BJ (cell line): ENCODE results near the gene FIGNL2. TPM values are rescaled to one million over a fixed set of nuclear protein-coding genes. Genes with fewer than 3 reads are reported as not detected.

Source experiments
- CTCF ChIA-PET: fragments of 350-600 bp; formaldehyde crosslinking; extraction: SDS; loops from one replicate; lab custom pipeline; 2021; ENCODE audit warnings: antibody characterized with exemption, inconsistent platforms; lab: Yijun Ruan, JAX
- POLR2A ChIA-PET: fragments of 300-600 bp; sonication (Branson Sonifier 250); formaldehyde crosslinking; extraction: SDS; loops from one replicate; lab custom pipeline; 2021; ENCODE audit warnings: antibody characterized with exemption; lab: Charles Lee
- DNase-seq: peaks from one replicate; pipeline ENCODE4 v3.0.0-alpha.2; 2011; ENCODE audit warnings: low read depth
- H3K27me3 ChIP-seq: 2 replicates; pipeline ENCODE4 v1.6.0; 2011; ENCODE audit warnings: low read length; ENCODE audit not compliant: control insufficient read depth, insufficient read depth
- H3K36me3 ChIP-seq: 2 replicates; pipeline ENCODE4 v1.5.1; 2011; ENCODE audit warnings: low read length; ENCODE audit not compliant: control insufficient read depth, insufficient read depth
- H3K4me3 ChIP-seq: 2 replicates; pipeline ENCODE4 v1.5.1; 2011; ENCODE audit warnings: low read depth, mild to moderate bottlenecking, control low read depth, low read length
- CTCF ChIP-seq: IDR thresholded peaks from 2 replicates; pipeline ENCODE4 v1.5.1; 2011; ENCODE audit warnings: low read depth, mild to moderate bottlenecking, control low read depth, inconsistent platforms, low read length, moderate library complexity; ENCODE audit not compliant: insufficient read depth
- polyA plus RNA-seq: library from polyadenylated mRNA; depleted of rRNA; stranded (reverse); fragments of >200 nt; gene quantifications from 2 replicates; pipeline ENCODE4 v1.2.3, GENCODE V29; 2011

The FIGNL2 gene
- polyA plus RNA-seq, 1 experiment = 0.01 TPM

DNA sequence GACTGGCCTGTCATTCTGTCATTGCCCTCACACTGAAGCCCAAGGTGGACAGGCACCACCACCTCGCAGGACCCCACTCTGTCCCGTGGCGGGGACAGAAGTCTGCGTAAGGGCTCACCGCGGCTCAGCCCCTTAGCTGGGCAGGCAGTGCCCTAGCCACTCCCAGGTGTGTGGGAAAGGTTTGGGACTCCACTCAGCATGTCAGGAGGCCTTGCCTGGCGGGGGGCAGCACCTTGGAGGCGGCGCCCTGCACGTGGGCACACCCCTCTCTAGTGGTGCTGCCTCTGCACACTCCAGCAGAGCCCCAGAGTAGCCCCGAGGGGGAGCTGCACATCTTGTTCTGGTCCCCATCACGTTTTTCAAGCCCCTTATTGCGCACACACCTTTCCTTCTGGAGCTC, 35.6 kb downstream of the FIGNL2 start:
- ChIA-PET POLR2A (no interaction called here), CTCF (interaction anchor here (0.6 to 7.6 kb wide), 6 partner anchors 9 to 391 kb away, joined by 3 to 39 read pairs (median 4); no protein-coding TSS in a partner anchor)
- no peak for DNase-seq
- TF ChIP-seq CTCF = no peak
- peaks cover 2% of the 10 kb centered on the region for H3K36me3 ChIP-seq
- no peak overlapping the region for H3K4me3 ChIP-seq
- no peaks in the 10 kb centered on the region for H3K27me3 ChIP-seq

- Histone ChIP-seq H3K36me3 (peaks cover 3% of the 10 kb centered on the region), H3K27me3 (no peaks in the 10 kb centered on the region), H3K4me3 (no peak overlapping the region)
- TF ChIP-seq CTCF = no peak
- no peak for DNase-seq
- ChIA-PET POLR2A (no interaction called here), CTCF (interaction anchor here (0.9 to 1.6 kb wide), 3 partner anchors 8 to 13 kb away, joined by 3 to 5 read pairs (median 3); no protein-coding TSS in a partner anchor)
Observed at GRCh38 chr12:51811203-51812202, 37.0 kb downstream of the FIGNL2 start.

- no peak for DNase-seq
- H3K27me3 ChIP-seq = no peaks in the 10 kb centered on the region
- ChIA-PET CTCF (interaction anchor here (1.0 kb wide), 1 partner anchor 16 kb away, joined by 3 read pairs; no protein-coding TSS in a partner anchor), POLR2A (no interaction called here)
- no peak overlapping the region for H3K4me3 ChIP-seq
- H3K36me3 ChIP-seq = peaks cover 3% of the 10 kb centered on the region
- TF ChIP-seq CTCF = no peak
Observed at GRCh38 chr12:51809193-51809592, 39.3 kb downstream of the FIGNL2 start.

DNA sequence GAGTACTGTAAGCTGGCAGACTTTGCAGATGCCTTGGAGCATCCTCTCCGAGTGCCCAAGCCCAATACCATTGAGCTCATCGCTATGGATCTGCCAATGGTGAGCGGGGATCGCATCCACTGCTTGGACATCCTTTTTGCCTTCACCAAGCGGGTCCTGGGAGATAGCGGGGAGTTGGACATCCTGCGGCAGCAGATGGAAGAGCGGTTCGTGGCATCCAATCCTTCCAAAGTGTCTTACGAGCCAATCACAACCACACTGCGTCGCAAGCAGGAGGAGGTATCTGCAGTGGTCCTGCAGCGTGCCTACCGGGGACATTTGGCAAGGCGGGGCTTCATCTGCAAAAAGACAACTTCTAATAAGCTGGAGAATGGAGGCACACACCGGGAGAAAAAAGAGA, 41.6 kb downstream of the FIGNL2 start:
- peaks cover 3% of the 10 kb centered on the region for H3K36me3 ChIP-seq
- no peaks in the 10 kb centered on the region for H3K27me3 ChIP-seq
- TF ChIP-seq CTCF = no peak
- CTCF ChIA-PET = no interaction called here
- DNase-seq = no peak
- H3K4me3 ChIP-seq = no peak overlapping the region
- POLR2A ChIA-PET = no interaction called here

GRCh38 chr12:51801027-51801426, 47.5 kb downstream of the FIGNL2 start:
- Histone ChIP-seq H3K27me3 (no peaks in the 10 kb centered on the region), H3K36me3 (peaks cover 6% of the 10 kb centered on the region), H3K4me3 (no peak overlapping the region)
- ChIA-PET CTCF (interaction anchor here (0.9 to 1.8 kb wide), 5 partner anchors 9 to 269 kb away, joined by 3 to 6 read pairs (median 3); a partner anchor contains a TSS), POLR2A (no interaction called here)
- no peak for DNase-seq
- TF ChIP-seq CTCF = no peak
